Retina (tissue), 1 donor: ENCODE results near the gene CCDC47.
"Not testable (repeated sequence)": the region's sequence is repeated elsewhere in the genome, so short reads cannot be mapped to it uniquely, and the experiment has no call there.

Source experiments
- DNase-seq: peaks from one replicate; pipeline ENCODE4 v3.0.0-alpha.2; 2016

The CCDC47 gene

DNA sequence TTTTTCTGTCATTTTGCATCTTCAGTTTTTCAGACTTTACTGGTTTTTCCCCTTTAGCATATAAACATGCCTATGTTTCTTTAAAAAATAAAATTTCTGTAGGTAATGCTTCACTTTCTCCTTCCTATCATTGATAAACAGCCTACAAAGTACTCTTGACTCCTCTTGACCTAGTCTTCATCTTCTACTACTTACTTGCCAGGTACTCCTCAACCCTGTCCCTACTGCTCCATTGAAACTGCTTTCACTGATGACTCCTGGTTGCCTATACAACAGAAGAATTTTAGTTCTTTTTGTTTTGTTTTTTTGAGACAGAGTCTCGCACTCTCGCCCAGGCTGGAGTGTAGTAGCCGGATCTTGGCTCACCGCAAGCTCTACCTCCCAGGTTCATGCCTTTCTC is 7.5 kb upstream of the CCDC47 start:
- no peak for DNase-seq

DNA sequence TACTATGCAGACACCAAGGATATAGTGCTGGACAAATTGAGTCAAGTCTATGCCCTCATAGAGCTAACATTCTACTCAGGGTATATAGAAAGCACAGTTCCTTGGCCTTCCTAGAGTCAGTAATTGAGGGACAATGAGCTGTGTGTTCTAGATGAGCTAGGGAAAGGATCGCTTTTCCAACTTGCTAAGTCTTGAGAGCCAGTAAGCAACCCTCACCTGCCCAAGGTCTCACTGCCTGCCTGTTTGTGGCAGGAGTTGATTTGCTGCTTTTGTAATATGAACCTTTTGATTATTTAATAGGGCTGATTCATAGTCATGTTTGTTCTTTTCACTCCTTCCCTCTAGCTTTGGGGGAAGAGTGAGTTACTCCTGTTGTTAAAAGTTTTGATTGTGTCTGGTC is 7.1 kb upstream of the CCDC47 start:
- DNase-seq: no peak

DNA sequence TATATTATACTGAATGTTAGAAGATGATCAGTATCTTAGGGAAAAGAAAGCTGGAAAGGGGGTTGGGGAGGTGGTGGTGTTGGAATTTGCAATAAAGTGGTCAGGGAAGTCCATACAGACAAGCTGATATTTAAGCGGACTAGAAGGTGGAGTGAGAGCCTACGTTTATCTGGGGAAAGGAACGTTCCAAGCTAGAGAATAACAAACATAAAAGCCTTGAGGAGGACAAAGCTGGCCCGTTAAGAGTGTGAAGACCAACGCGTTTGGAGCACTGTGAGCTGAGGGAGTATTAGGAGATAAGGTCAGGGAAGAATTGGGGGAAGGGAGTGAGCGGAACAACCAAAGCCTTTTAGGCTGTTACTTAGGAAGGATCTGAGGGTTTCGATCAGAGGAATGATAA is 2.0 kb upstream of the CCDC47 start:
- no peak for DNase-seq

DNA sequence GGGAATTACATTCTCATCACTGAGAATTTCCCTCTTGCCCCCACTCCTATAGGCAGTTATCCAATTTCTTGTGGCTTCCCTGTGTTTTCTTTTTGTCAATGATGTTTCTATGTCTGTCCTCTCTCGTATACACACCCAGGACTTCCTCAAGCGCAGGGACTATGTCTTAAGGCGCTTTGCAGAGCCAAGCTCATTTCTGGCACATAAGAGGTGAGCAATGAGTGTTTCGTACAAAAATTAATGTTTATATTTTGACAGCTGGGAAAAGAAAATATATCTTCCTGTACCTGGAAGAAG is 1.5 kb upstream of the CCDC47 start:
- DNase-seq: no peak

DNA sequence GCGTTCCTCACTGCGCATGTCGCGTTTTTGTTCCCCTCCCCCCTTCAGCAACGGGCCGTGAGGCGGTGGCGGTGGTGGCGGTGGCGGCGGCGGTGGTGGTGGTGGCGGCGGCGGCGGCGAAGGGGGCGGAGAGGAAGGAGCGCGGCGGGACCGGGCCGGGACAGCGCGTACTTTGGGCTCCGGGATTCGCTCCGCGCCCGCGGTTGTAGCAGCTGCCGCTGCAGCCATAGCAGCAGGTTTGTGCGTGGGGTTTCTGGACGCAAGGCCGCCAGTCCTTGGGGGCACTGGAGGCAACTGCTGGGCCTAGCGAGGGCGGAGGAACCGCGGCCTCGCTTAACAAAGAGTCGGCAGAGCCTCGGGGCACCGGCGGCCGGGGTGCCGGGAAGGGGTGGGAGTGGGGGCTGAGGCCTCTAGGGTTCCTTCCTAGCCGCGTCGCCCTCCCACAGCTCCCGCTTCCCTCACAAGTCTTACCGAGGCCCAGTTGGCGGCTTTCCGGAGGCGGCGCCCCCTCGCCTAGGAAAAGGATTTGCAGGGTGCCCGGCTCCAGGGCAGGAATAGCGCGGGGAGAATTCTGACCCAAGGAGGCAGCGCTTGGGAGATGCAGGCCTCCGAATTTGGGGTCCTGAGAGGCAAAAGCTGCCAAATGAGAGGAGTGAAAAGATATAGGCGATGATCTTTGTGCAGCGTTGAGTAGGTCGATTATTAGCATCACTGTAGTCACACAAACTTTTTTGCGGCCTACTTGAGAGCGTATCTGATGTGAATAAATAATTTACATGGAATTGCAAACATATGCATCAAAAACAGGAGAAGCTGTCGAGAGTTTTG is 958 bp upstream of the CCDC47 start, which contains the start of gene DDX42:
Gene DDX42 (plus strand): TSS at position 30 of the 828 bp plus-strand sequence. CDS start 12,880 bp downstream, outside the sequence.
- DNase-seq: no peak

DNA sequence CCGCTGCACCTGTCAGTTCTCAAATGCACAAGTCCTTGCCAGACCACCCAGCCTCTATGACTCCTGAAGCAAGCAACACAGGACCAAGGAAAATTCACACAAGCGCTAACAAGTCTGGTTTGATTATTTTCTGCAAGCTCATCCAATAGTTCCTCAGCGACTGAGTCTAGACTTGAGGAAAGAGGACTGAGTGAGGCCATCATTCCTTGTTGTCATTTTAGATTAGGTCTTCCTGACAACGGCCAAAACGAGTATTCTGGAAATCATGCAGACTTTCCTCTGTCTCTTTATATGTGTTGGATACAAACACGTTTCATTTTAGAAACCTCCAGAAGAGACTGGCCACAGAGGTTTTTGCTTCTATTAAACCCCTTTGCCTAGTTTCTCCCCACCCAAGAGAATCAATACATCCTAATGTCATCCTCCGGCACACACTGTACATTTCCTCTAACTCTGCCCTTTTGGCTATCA is 561 bp downstream of the CCDC47 start:
- DNase-seq: no peak

DNA sequence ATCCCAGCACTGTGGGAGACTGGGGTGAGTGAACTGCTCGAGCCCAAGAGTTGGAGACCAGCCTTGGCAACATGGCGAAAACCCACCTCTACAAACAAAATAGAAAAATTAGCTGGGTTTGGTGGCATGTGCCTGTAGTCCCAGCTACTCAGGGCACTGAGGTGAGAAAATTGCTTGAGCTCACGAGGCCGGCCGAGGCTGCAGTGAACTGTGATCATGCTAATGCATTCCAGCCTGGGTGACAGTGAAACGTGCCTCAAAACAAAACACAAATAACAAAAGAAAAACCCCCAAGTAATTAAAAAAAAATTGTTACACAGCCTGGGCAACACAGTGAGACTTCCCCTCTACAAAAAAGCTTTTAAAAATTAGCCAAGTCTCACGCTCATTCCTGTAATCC is 5.0 kb downstream of the CCDC47 start:
- DNase-seq: no peak

DNA sequence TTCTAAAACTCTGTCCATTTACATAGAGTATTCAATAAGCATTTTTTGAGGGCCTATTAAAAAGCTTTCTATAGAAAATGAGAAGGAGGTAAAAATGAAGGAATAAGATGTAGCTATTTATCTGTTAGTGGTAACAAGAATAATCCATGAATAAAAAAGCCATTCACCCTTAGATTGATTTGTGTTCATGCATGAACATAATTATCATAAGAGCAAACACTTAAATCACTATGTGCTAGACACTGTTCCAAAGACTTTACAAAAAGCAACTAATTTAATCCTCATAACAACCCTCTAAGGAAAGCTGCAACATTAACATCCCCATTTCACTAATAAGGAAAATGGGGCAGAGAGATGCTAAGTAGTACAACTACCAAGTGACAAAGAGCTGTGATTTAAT is 6.6 kb downstream of the CCDC47 start:
- DNase-seq: no peak

DNA sequence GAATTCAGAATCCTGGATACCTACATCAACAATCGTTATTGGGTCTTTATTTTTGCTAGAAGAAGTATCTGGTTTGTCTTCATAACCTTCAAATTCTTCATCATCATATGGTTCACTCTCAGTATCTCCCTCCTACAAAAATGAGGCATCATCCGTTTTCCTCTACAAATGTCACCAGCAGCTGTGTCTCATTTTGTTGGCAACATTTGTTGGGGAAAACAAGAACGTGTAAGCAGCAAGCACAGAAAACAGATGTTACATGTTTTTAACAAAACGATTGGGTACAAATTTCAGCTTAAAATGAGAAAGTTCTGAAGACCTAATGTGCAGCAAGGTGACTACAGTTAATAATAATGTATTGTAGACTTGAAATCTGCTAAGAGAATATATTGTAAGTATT is 8.7 kb downstream of the CCDC47 start:
- DNase-seq: no peak

DNA sequence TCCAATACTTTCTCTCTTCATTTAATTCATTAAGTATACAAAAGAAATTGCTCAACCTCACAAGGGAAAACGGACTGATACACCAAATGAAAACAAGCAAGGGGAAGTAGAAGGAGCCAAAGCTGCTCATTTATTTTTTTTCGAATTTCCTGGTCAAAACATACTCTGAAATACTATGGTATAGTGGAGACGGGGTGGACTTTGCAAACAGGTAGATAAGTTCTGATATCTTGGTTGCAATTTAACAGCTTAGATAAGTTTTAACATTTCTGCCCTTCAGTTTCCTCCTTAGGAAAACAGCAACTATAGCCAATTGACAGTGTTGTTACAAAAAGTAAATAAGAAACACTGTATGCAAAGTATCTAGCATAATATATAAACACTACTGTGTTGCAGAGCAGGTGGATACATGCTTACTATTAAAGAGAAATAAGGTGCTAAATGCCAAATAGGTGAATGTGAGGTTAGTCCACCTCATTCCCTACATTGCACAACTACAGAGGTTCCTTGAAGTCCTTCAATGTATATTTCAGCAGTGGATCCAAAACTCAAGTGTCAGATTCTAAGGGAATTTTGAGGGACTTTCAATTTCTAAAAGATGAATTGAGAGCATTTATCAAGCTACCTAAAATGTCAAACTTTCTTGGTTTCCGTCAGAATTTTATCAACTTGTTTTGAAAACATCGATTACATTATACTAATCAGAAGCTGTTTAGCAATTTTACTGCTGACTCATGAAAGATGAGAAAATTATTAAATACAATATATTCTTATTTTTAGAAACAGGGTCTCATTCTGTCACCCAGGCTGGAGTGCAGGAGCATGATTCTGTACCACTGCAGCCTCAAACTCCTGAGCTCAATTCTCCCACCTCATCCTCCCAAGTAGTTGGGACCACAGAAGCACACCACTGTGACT is 11.0 kb downstream of the CCDC47 start:
- no peak for DNase-seq

DNA sequence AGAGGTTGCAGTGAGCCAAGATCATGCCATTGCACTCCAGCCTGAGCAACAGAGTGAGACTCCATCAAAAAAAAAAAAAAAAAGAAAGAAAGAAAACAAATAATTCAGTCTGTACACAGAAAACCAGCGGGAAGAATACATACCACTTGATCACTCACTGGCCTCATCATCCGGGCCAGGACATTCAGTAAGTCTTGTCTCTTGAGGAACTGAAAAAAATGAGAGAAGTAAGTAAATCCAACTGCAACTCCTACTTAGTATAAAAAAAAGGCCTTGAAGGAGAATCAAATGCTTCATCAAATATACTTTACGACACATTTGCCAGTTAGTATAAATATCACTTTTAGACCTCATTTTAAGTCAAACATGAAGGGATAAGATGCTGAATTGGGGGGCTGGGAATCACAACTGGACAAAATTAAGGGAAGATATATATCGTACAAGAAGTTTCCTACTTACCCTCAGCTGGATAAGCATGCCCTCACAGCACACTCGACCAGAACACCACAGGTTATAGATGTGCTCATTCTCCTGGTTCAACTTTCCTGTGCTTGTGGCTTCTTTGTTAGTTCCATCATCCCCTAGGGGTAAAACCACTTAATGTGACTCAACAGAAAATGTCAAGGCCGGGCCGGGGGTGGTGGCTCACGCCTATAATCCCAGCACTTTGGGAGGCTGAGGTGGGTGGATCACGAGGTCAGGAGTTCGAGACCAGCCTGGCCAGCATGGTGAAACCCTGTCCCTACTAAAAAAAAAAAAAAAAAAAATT is 12.4 kb downstream of the CCDC47 start:
- DNase-seq: no peak

DNA sequence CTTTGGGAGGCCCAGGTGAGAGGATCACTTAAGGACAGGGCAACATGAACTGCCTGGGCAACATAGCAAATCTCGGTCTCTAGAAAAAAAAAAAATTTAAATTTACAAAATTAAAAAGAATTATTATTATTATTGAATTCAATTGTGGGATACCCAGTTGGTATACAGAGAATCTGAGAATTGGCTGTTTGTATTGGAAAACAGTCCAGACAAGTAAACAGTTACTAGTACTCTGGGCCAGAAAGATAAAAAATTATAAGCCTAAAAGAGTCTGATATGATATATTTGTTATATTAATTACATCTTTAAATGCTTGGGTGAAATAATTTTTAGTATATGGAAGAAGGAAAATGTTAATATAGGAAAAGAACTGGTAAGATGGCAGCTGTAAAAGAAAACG is 15.0 kb downstream of the CCDC47 start:
- no peak for DNase-seq

DNA sequence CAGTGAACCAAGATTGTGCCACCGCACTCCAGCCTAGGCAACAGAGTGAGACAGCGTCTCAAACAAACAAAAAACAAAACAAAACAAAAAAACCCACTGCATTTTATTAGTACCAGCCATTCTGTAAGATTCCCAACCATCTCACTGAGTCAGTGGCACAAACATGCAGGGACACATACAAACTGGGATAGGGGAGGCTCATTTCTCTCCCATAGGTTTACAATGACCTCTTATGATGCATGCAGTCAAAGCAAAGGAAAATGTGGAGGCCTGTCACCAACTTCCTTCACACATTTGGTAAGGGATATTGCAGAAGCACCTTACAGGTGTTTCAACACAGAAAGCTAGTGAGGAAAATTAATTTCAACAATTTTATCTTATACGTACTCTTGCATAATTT is 19.4 kb downstream of the CCDC47 start:
- no peak for DNase-seq

DNA sequence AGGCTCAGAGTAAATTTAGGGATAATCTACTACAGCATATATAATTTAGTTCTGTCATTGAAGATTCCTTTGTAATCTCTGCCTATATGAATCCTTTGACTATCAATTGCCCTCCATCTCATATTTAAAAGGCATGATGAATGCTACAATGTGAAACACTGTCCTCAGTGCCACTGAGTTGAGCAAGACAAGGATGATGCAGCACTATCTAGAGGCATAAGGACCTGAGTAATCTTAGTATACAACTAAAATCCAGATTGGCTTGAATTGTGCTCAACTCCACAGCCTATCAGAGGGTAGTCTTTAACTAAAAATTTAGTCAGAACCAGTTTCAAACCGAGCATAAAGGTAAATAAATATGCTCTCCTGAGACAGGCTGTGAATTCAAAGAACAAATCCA is 20.2 kb downstream of the CCDC47 start:
- no peak for DNase-seq

DNA sequence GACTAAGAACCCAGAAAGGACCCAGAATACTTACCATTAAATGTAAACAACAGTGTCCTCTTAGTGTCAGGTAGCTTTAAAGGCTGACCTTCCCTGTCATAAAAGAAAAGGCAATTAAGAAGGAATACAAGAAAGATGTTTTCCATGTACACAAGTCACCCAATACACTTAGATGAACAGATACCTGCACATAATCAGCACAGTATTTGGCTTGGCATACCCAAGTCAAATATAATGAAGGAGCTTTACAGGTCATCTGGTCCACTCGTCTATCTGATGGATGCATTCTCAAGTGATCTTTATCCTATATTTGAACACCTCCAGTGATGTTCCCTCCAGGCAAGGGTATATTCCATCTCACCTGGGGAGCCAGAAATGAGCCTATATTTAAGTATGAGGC is 20.7 kb downstream of the CCDC47 start:
- DNase-seq: no peak

DNA sequence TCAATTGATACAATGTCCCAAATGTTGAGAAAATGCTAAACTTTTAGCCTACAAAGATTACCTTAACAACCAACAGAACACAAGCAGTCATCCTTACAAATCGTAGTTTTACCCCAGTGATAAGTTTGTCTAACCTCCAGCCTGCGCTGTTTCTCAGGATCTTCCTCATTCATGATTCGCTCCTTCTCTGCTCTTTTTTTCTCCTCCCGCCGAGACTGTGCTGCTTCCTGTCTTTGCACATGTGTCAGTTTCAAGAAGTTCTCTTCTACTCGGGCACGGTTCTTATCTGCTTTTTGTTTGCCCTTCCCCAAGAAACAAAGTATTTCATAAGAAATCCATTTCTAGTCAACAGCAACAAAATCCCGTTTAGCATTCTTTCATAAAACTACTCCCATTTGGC is 21.6 kb downstream of the CCDC47 start:
- DNase-seq: no peak

DNA sequence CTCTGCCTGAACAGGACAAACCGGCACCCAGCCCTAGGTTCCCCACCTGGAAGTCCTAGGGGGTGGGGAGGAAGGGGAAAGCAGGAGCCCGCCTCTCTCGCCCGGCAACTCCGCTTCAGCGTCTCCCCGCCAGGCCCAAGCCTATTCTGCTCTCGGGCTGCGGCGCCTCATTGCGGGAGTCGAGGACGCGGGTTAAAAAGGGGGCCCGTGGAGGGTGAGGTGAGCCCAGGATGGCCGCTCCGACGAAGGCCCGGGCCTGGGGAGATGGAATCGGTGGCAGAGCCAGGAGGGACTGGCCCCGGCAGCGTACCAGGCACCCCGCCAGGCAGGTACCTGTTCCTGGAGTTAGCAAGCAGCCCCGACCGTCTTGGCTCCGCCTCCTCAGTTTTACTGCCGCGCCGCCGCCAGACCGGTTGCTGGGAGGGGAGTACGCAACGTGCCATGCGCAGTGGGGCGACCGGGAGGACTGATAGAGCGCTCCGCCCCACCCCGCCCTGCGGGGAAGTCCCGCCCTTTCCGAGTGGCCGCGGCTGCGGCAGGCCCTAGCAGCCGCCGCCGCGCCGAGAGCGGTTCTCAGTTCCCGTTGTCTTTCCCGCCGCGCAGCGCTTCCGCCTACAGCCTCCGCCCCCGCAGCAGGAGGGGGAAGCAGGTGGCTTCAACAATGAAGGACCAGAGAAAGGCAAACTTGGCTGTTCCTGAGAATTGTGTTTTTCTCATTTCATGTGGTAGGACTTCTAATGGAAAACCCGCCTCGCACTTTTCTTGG is 31.8 kb downstream of the CCDC47 start, which contains the start of gene STRADA:
Gene STRADA (minus strand): TSS at position 392 of the 766 bp plus-strand sequence. CDS start 13,430 bp downstream, outside the sequence.
- DNase-seq: peak; percentile 97

DNA sequence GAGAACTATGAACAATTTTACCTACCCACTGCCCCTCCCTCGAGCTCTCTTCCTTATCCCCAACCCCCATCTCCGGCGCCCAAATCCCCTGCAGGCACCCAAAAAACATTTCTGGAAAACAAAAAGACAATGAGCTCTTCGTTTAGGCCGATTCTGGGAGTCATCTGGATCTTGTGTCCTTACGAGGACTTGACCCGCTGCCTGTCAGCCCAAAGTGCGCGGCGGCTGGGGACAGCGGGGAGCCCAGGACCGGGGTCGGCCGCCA is 32.3 kb downstream of the CCDC47 start:
- DNase-seq: no peak

DNA sequence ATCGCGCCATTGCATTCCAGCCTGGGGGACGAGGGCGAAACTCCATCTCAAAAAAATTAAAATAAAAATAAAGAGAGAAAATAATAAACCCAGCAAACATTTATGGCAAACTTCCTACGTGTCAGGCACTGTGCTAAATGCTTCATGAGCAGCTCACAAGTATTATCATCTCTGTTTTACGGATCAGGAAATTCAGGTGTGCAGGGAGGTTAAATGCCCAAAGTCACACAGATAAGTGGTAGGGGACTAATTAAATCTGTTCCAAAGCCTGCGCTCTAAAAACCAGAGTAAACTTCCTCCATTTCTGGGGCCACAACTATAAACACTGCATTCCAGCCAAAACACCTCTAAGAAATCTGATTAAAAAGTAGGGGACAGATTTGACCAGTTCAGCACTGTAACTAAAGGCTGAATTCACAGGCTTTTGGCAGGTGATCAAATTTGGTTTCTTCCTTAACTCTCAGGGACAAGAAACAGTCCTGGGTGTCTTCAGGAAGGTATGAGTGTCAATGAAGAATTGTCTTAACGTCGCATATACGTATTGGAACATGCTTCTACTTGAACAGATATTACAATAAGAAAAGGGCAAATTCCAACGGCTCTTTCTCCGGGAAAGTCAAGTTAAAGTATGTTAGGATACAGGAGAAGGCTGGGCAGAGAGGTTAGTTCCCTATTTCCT is 32.8 kb downstream of the CCDC47 start:
- DNase-seq: peak; percentile 1

DNA sequence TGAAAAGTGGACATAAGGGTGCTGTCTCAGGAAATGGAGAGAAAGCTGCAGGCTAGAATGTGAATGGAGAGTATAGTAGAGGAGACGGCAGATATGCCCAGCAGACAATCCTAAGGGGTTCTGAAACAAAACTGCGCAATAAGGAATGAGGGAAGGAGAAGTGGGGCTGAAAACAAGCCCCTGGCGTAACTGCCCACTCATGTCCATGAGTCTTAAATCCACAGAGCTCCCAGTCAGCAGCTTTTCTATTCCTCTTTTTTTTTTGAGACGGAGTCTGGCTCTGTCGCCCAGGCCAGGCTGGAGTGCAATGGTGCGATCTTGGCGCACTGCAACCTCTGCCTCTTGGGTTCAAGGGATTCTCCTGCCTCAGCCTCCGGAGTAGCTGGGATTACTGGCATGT is 37.7 kb downstream of the CCDC47 start:
- DNase-seq: no peak

DNA sequence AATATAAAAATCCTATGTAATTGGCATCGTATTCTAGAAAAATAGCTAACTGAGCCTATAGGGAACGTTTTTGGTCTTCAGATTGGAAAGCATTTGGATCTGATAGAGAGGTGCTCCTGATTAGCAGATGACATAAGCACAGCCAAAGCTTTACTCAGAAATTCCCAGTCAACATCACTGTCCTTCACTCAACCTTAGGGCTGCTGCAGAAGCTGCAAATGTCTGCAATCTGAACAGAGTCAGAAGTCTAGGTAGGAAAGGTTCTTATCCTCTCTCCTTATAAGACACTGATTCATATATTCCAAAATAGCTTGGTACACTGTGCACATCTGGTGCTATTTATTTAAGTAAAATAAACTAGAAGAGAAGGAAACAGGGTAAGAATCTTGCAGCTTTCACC is 51.0 kb downstream of the CCDC47 start:
- DNase-seq: no peak

DNA sequence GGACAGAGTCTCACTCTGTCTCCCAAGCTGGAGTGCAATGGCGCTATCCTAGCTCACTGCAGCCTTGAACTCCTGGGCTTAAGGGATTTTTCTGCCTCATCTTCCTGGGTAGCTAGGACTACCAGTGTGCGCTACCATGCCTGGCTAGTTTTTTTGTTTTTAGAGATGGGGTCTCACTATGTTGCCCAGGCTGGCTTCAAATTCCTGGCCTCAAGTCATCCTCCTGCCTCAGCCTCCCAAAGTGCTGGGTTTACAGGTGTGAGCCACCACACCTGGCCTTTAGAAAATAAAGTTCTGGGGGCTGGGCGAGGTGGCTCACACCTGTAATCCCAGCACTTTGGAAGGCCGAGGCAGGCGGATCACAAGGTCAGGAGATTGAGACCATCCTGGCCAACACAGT is 53.2 kb downstream of the CCDC47 start:
- DNase-seq: not testable (repeated sequence)
